PC-3 (cell line): ENCODE data around the gene PGP. TPM values are rescaled to one million over a fixed set of nuclear protein-coding genes. Genes with fewer than 3 reads are reported as not detected.

Source experiments
- ATAC-seq: fragments of 200-7000 bp; cut with Tn5 transposase; 2 replicates; pipeline ENCODE4 v1.9.1; 2020; ENCODE audit warnings: mild to moderate bottlenecking, moderate library complexity
- BruUV-seq: library from RNA; stranded (reverse); fragments of 400-500 nt; replicated peaks from 2 replicates; lab custom pipeline; 2021; lab: Mats Ljungman, UMichigan
- CTCF ChIA-PET: fragments of 300-600 bp; sonication (Branson Sonifier 250); formaldehyde crosslinking; loops from one replicate; lab custom pipeline; 2022; ENCODE audit warnings: antibody characterized with exemption; lab: Charles Lee
- POLR2A ChIA-PET: fragments of 300-600 bp; sonication (Branson Sonifier 250); formaldehyde crosslinking; loops from one replicate; lab custom pipeline; 2022; ENCODE audit warnings: antibody characterized with exemption; ENCODE audit not compliant: unreplicated experiment; lab: Charles Lee
- DNase-seq: peaks from one replicate; pipeline ENCODE4 v3.0.0-alpha.2; 2015
- H2AFZ ChIP-seq: fragments of 300-600 bp; sonication (generic); 2 replicates; pipeline ENCODE4 v1.6.0; 2016; ENCODE audit warnings: antibody characterized with exemption, low read length
- H3F3A ChIP-seq: fragments of 300-600 bp; sonication (generic); one replicate; pipeline ENCODE4 v1.6.0; 2017; ENCODE audit warnings: antibody characterized with exemption, low read length, control low read depth, mild to moderate bottlenecking; ENCODE audit not compliant: unreplicated experiment
- H3K27ac ChIP-seq: fragments of 300-600 bp; sonication (generic); 2 replicates; pipeline ENCODE4 v1.5.1; 2016; ENCODE audit warnings: mild to moderate bottlenecking, low read length
- H3K27me3 ChIP-seq: fragments of 300-600 bp; sonication (generic); 2 replicates; pipeline ENCODE4 v1.6.1; 2016; ENCODE audit warnings: low read length, mixed read lengths
- H3K36me3 ChIP-seq: fragments of 300-600 bp; sonication (generic); 2 replicates; pipeline ENCODE4 v1.6.1; 2016; ENCODE audit warnings: low read depth, mixed run types, low read length, mixed read lengths
- H3K4me1 ChIP-seq: fragments of 300-600 bp; sonication (generic); 2 replicates; pipeline ENCODE4 v1.5.1; 2016; ENCODE audit warnings: low read length; ENCODE audit not compliant: insufficient read depth
- H3K4me2 ChIP-seq: fragments of 300-600 bp; sonication (generic); 2 replicates; pipeline ENCODE4 v1.6.0; 2016; ENCODE audit warnings: low read length
- H3K4me3 ChIP-seq: fragments of 300-600 bp; sonication (generic); 2 replicates; pipeline ENCODE4 v1.5.1; 2016; ENCODE audit warnings: mild to moderate bottlenecking, low read length, mixed read lengths
- H3K79me2 ChIP-seq: fragments of 300-600 bp; sonication (generic); 2 replicates; pipeline ENCODE4 v1.6.1; 2017; ENCODE audit warnings: low read length, mixed read lengths
- H3K9ac ChIP-seq: fragments of 300-600 bp; sonication (generic); 2 replicates; pipeline ENCODE4 v1.6.0; 2016; ENCODE audit warnings: mild to moderate bottlenecking, low read length
- H3K9me2 ChIP-seq: fragments of 300-600 bp; sonication (generic); replicated peaks from 2 replicates; pipeline ENCODE4 v1.6.1; 2016; ENCODE audit warnings: mixed run types, low read length, mixed read lengths
- H3K9me3 ChIP-seq: fragments of 300-600 bp; sonication (generic); 2 replicates; pipeline ENCODE4 v1.6.1; 2016; ENCODE audit warnings: low read length, mixed read lengths
- H4K20me1 ChIP-seq: fragments of 300-600 bp; sonication (generic); 2 replicates; pipeline ENCODE4 v1.6.1; 2016; ENCODE audit warnings: low read length, mixed read lengths
- CTCF ChIP-seq: fragments of 300-600 bp; sonication (generic); conservative IDR thresholded peaks from 2 replicates; pipeline ENCODE4 v1.5.1; 2017; ENCODE audit warnings: antibody characterized with exemption, low read depth, mild to moderate bottlenecking, low read length
- EZH2 ChIP-seq: fragments of 300-600 bp; sonication (generic); IDR thresholded peaks from one replicate; pipeline ENCODE4 v1.6.1; 2017; ENCODE audit warnings: antibody characterized with exemption, mild to moderate bottlenecking, low read length; ENCODE audit not compliant: unreplicated experiment
- EZH2phosphoT487 ChIP-seq: fragments of 300-600 bp; sonication (generic); IDR thresholded peaks from 2 replicates; pipeline ENCODE4 v1.6.1; 2018; ENCODE audit warnings: mild to moderate bottlenecking, antibody characterized with exemption, low read length, borderline replicate concordance
- intact Hi-C: fragments of 100-400 bp; cut with micrococcal nuclease; formaldehyde crosslinking; loops from 2 replicates; pipeline ENCODE4 v1.9.0; 2023
- total RNA-seq: library from RNA; depleted of rRNA; stranded (reverse); fragments of >200 nt; gene quantifications from 2 replicates; pipeline ENCODE4 v1.2.3, GENCODE V29; 2014

The PGP gene
- total RNA-seq, 1 experiment from 2014 or later = 46.0 TPM

GRCh38 chr16:2184962-2185361 is 29.7 kb downstream of the PGP start:
- Histone ChIP-seq H3F3A (no peaks in the 10 kb centered on the region), H3K27ac (no peak overlapping the region), H2AFZ (no peak overlapping the region), H3K9me3 (no peaks in the 10 kb centered on the region), H3K9ac (no peak overlapping the region), H3K4me3 (no peak overlapping the region), H3K36me3 (no peaks in the 10 kb centered on the region), H3K79me2 (no peaks in the 10 kb centered on the region), H4K20me1 (no peaks in the 10 kb centered on the region), H3K4me1 (no peaks in the 10 kb centered on the region), H3K4me2 (no peak overlapping the region), H3K27me3 (no peaks in the 10 kb centered on the region), H3K9me2 (no peaks in the 10 kb centered on the region)
- ATAC-seq (no peak), DNase-seq (no peak)
- POLR2A ChIA-PET = no interaction called here
- intact Hi-C loops = no loop called here
- BruUV-seq = no TSS peak
- CTCF ChIA-PET = no interaction called here
- TF ChIP-seq EZH2 = no peak
- no peak for TF ChIP-seq CTCF
- TF ChIP-seq EZH2phosphoT487 = no peak

DNA sequence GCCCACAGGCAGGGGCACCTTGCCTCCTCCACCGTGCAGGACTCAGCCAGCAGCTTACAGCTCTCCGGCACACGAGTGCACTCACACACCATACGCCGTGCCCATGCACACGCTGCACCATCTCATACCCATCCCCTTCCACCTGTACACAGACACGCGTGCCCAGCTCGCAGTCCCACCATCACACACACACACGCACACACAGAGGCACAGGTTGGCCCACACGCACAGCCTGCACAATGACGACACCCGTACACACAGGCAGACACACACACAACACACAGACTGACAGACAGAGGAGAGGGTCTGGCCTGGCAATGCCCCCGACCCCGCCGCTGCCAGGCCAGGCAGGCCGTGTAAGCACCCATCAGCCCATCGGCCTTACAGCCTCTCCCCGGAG is 30.3 kb downstream of the PGP start:
- Histone ChIP-seq H4K20me1 (no peaks in the 10 kb centered on the region), H3K27ac (no peak overlapping the region), H3K9me3 (no peaks in the 10 kb centered on the region), H3K4me1 (no peaks in the 10 kb centered on the region), H3F3A (no peaks in the 10 kb centered on the region), H2AFZ (no peak overlapping the region), H3K4me3 (no peak overlapping the region), H3K79me2 (no peaks in the 10 kb centered on the region), H3K4me2 (no peak overlapping the region), H3K9ac (no peak overlapping the region), H3K9me2 (no peaks in the 10 kb centered on the region), H3K36me3 (no peaks in the 10 kb centered on the region), H3K27me3 (no peaks in the 10 kb centered on the region)
- CTCF ChIA-PET = no interaction called here
- no TSS peak for BruUV-seq
- ATAC-seq = no peak
- no peak for TF ChIP-seq EZH2
- no peak for TF ChIP-seq EZH2phosphoT487
- no peak for TF ChIP-seq CTCF
- DNase-seq = no peak
- POLR2A ChIA-PET = no interaction called here
- intact Hi-C loops = no loop called here

GRCh38 chr16:2183671-2184070 is 31.0 kb downstream of the PGP start:
- no peaks in the 10 kb centered on the region for H3K36me3 ChIP-seq
- H3K4me3 ChIP-seq = no peak overlapping the region
- H3K9ac ChIP-seq = no peak overlapping the region
- intact Hi-C loops = no loop called here
- DNase-seq (no peak), ATAC-seq (no peak)
- no peaks in the 10 kb centered on the region for H4K20me1 ChIP-seq
- no peak overlapping the region for H3K27ac ChIP-seq
- H3K4me2 ChIP-seq = no peak overlapping the region
- H3F3A ChIP-seq = no peaks in the 10 kb centered on the region
- no peaks in the 10 kb centered on the region for H3K27me3 ChIP-seq
- no peak overlapping the region for H2AFZ ChIP-seq
- ChIA-PET POLR2A (no interaction called here), CTCF (no interaction called here)
- no peaks in the 10 kb centered on the region for H3K9me2 ChIP-seq
- H3K9me3 ChIP-seq = no peaks in the 10 kb centered on the region
- no peaks in the 10 kb centered on the region for H3K4me1 ChIP-seq
- no peak for TF ChIP-seq CTCF
- TF ChIP-seq EZH2phosphoT487 = no peak
- no peak for TF ChIP-seq EZH2
- H3K79me2 ChIP-seq = no peaks in the 10 kb centered on the region
- no TSS peak for BruUV-seq
